A549 (cell line): ENCODE data around the gene ZSWIM7. TPM values are rescaled to one million over a fixed set of nuclear protein-coding genes. Genes with fewer than 3 reads are reported as not detected.

ENCODE experiments used
- ATAC-seq, 2 experiments: fragments of 200-7000 bp in 1 of 2; fragments of >200 bp in 1 of 2; cut with Nextera tagmentation in 1 of 2; cut with Tn5 transposase in 1 of 2; 3 replicates each; pipeline versions ENCODE4 v1.8.0 to v1.9.1; 2018 to 2020; ENCODE audit warnings: mild to moderate bottlenecking in 1 of 2, moderate library complexity in 1 of 2
- CTCF ChIA-PET: fragments of 300-600 bp; sonication (Branson Sonifier 250); formaldehyde crosslinking; extraction: SDS; loops from one replicate; lab custom pipeline; 2021; ENCODE audit warnings: antibody characterized with exemption, inconsistent platforms; lab: Yijun Ruan, JAX
- POLR2A ChIA-PET: fragments of 350-600 bp; formaldehyde crosslinking; extraction: SDS; loops from one replicate; lab custom pipeline; 2021; ENCODE audit warnings: antibody characterized with exemption, inconsistent platforms; lab: Yijun Ruan, JAX
- DNase-seq, 2 experiments: peaks; one replicate each; pipeline versions ENCODE4 v3.0.0 to v3.0.0-alpha.2; 2011 to 2016; ENCODE audit warnings: low read depth in 1 of 2, low spot score in 1 of 2
- FAIRE-seq: peaks from 2 replicates; lab custom pipeline; 2011; peaks lifted over from hg19 to GRCh38; lab: Jason Lieb, UNC
- H3K27ac ChIP-seq, 2 experiments: fragments of >200 bp; sonication (Bioruptor Twin); formaldehyde crosslinking; 3 replicates each; pipeline ENCODE4 v1.5.1; 2016 to 2017
- H3K4me1 ChIP-seq: fragments of >200 bp; sonication (Bioruptor Twin); formaldehyde crosslinking; 3 replicates; pipeline ENCODE4 v1.6.1; 2016
- H3K4me2 ChIP-seq: fragments of >200 bp; sonication (Bioruptor Twin); formaldehyde crosslinking; 3 replicates; pipeline ENCODE4 v1.6.1; 2016
- H3K4me3 ChIP-seq: fragments of >200 bp; sonication (Bioruptor Twin); formaldehyde crosslinking; 3 replicates; pipeline ENCODE4 v1.5.1; 2016
- H3K9me3 ChIP-seq: fragments of >200 bp; sonication (Bioruptor Twin); formaldehyde crosslinking; 3 replicates; pipeline ENCODE4 v1.6.1; 2016
- CEBPB ChIP-seq, 2 experiments: fragments of >200 bp in 1 of 2; sonication (Bioruptor Twin) in 1 of 2; formaldehyde crosslinking in 1 of 2; IDR thresholded peaks; 2 replicates each; pipeline ENCODE4 v1.6.1; 2012 to 2016
- EHMT2 ChIP-seq: fragments of 200-600 bp; sonication (generic); IDR thresholded peaks from 2 replicates; pipeline ENCODE4 v1.6.1; 2016; ENCODE audit warnings: antibody characterized with exemption, low read depth, mild to moderate bottlenecking, moderate library complexity
- GATA3 ChIP-seq: IDR thresholded peaks from 2 replicates; pipeline ENCODE4 v1.6.1; 2012; ENCODE audit warnings: borderline replicate concordance
- HOXA7 ChIP-seq: fragments of 250-450 bp; sonication (Bioruptor Pico); IDR thresholded peaks from 2 replicates; pipeline ENCODE4 v1.5.0; 2020; ENCODE audit warnings: mild to moderate bottlenecking, moderate library complexity
- MAFK ChIP-seq: fragments of 450-650 bp; IDR thresholded peaks from 2 replicates; pipeline ENCODE4 v1.6.1; 2014; ENCODE audit not compliant: partially characterized antibody
- MAZ ChIP-seq: fragments of 150-350 bp; IDR thresholded peaks from 2 replicates; pipeline ENCODE4 v1.6.1; 2014; ENCODE audit warnings: antibody characterized with exemption, low read depth, low read length, borderline replicate concordance
- NPAS2 ChIP-seq: fragments of 250-450 bp; sonication (Bioruptor Pico); IDR thresholded peaks from 2 replicates; pipeline ENCODE4 v1.8.0; 2022; ENCODE audit warnings: mild to moderate bottlenecking, moderate library complexity, borderline replicate concordance
- POLR2AphosphoS2 ChIP-seq: conservative IDR thresholded peaks from 2 replicates; pipeline ENCODE4 v1.6.1; 2012; ENCODE audit warnings: low read length, improper control_type of control experiment, inconsistent platforms
- RAD21 ChIP-seq, 2 experiments: fragments of >200 bp in 1 of 2; sonication (Bioruptor Twin) in 1 of 2; formaldehyde crosslinking in 1 of 2; IDR thresholded peaks in 1 of 2; conservative IDR thresholded peaks in 1 of 2; 2 replicates in 1 of 2; 3 replicates in 1 of 2; pipeline ENCODE4 v1.6.1; 2012 to 2018; ENCODE audit warnings: inconsistent platforms in 1 of 2
- RCOR1 ChIP-seq: fragments of 150-350 bp; IDR thresholded peaks from 2 replicates; pipeline ENCODE4 v1.6.1; 2014; ENCODE audit warnings: antibody characterized with exemption, low read length, low read depth
- RNF2 ChIP-seq: fragments of 200-600 bp; sonication (generic); IDR thresholded peaks from 2 replicates; pipeline ENCODE4 v1.6.1; 2016; ENCODE audit warnings: low read depth, mild to moderate bottlenecking, antibody characterized with exemption, moderate library complexity, borderline replicate concordance
- ZC3H11A ChIP-seq: fragments of 450-650 bp; IDR thresholded peaks from 2 replicates; pipeline ENCODE4 v1.6.1; 2014; ENCODE audit warnings: antibody characterized with exemption, mild to moderate bottlenecking
- ZFP36 ChIP-seq: fragments of 450-650 bp; IDR thresholded peaks from 2 replicates; pipeline ENCODE4 v1.6.1; 2014; ENCODE audit warnings: borderline replicate concordance; ENCODE audit not compliant: partially characterized antibody
- ZSCAN20 ChIP-seq: fragments of 250-450 bp; sonication (Bioruptor Pico); IDR thresholded peaks from 2 replicates; pipeline ENCODE4 v1.8.0; 2022; ENCODE audit warnings: mild to moderate bottlenecking, moderate library complexity
- WGBS: methylation state at CpG from one replicate; pipeline ENCODE4 v1.1.6; 2017; ENCODE audit errors: missing lambda C conversion rate; 5-methylcytosine and 5-hydroxymethylcytosine counted together
- polyA plus RNA-seq, 4 experiments: library from polyadenylated mRNA; depleted of rRNA in 3 of 4; stranded (reverse); fragments of >200 nt; fragmentation: RNase III in 1 of 4; extraction: RNeasy Plus Mini Kit Qiagen cat#74134 plus additional on column Dnase treatment in 1 of 4; gene quantifications; 2 replicates in 3 of 4; 3 replicates in 1 of 4; pipeline ENCODE4 v1.2.3, GENCODE V29; 2011 to 2017

ZSWIM7 gene
- polyA plus RNA-seq, 2 of the 4 experiments (the other 2 are of a cell fraction): 60.0 to 65.5 TPM

DNA sequence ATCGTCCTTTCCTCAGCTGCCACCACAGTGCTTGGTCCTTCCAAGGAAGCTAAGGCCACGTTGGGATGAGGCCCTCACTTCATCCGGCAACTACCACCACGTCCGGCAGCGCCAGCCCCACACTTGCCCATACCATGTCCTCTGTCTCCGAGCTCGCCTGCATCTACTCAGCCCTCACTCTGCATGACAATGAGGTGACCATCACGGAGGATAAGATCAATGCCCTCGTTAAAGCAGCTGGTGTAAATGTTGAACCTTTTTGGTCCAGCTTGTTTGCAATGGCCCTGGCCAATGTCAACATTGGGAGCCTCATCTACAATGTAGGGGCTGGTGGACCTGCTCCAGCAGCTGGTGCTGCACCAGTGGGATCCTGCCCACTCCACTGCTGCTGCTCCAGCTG is 45.0 kb upstream of the ZSWIM7 start:
- DNase-seq: no peak

DNA sequence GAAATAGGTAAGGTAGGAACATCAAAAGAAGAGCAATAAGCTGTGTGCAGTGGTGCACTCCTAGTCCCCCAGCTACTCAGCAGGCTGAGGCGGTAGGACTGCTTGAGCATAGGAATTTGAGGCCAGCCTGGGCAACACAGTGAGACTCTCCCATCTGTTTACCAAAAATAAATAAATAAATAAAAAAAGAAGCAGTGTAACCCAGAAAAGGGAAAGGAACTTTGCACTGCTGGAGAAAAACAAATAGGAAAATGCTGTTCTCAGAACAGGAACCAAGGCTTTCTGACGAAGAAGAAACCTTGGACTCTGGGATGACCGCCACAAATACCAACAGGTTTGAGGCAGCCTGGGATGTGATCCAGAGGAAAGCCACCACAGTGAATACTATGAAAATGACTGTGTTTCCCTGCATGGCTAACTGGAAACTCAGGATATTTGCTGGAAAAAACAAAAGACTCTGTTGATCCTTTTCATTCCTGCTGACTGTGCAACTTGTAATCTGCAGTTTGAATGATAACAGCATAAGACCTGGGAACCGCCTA is 41.3 kb upstream of the ZSWIM7 start:
- ChIA-PET CTCF (no interaction called here), POLR2A (no interaction called here)
- no peak overlapping the region for H3K27ac ChIP-seq
- TF ChIP-seq MAFK (peak; percentile 95), NPAS2 (CRISPR knock-in tag) (no peak)
- no peak overlapping the region for H3K4me2 ChIP-seq
- no peak for ATAC-seq
- FAIRE-seq: no peak
- no peaks in the 10 kb centered on the region for H3K9me3 ChIP-seq
- H3K4me3 ChIP-seq: no peak overlapping the region
- WGBS: 92% methylated on average over 4 of the region's 4 CpGs
- H3K4me1 ChIP-seq: peaks cover 5% of the 10 kb centered on the region; the same call in 1 of the 3 replicates
- no peak for DNase-seq

More for the DNA sequence above, 45.0 kb upstream of the ZSWIM7 start:
- CTCF ChIA-PET: interaction anchor here (0.9 to 3.3 kb wide), 3 partner anchors 15 to 28 kb away, joined by 3 to 16 read pairs (median 3); no protein-coding TSS in a partner anchor
- Histone ChIP-seq H3K27ac (no peak overlapping the region), H3K4me2 (no peak overlapping the region), H3K4me3 (no peak overlapping the region), H3K9me3 (no peaks in the 10 kb centered on the region), H3K4me1 (no peaks in the 10 kb centered on the region)
- POLR2A ChIA-PET: no interaction called here
- ATAC-seq (peak in 1 of 2 experiments; percentile 16; a peak in 2 of 6 replicates), FAIRE-seq (no peak)
- WGBS: 92% methylated on average over 10 of the region's 10 CpGs
- peak; percentile 62; the same call in 1 of the 2 replicates for TF ChIP-seq POLR2AphosphoS2
- TF ChIP-seq GATA3: no peak
- TF ChIP-seq ZSCAN20: no peak

DNA sequence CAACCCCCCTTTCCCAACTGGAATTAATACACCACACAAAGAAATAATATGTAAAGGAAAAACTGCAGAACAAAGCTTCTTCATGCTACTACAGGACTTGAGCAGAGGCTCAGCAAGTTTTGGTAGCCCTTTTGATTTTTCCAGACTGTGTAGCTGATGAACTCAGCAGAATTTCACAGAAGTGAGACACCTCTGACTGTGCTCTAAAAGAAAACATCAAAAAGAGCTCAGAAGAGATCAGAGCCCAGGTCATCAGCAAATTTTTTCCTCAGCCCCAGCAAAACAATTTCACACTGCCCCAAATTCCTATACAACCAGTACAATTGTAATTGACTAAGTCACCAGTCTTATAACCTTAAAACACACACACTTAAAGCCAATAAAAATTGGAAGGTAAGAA is 38.1 kb upstream of the ZSWIM7 start:
- CTCF ChIA-PET: interaction anchor here (0.6 kb wide), 1 partner anchor 99 kb away, joined by 3 read pairs; no protein-coding TSS in a partner anchor
- H3K27ac ChIP-seq: peak overlapping the region in 1 of 2 experiments; percentile 41; a peak in 3 of 6 replicates
- TF ChIP-seq RNF2 (no peak), GATA3 (no peak), HOXA7 (0 out of 2 replicates have a peak, but pooled peaks have one; percentile 45), EHMT2 (no peak)
- ATAC-seq (peak in 1 of 2 experiments; percentile 29; a peak in 1 of 6 replicates), DNase-seq (no peak), FAIRE-seq (no peak)
- no peak overlapping the region for H3K4me3 ChIP-seq
- no peaks in the 10 kb centered on the region for H3K9me3 ChIP-seq
- POLR2A ChIA-PET: no interaction called here
- no peak overlapping the region for H3K4me2 ChIP-seq
- H3K4me1 ChIP-seq: peaks cover 5% of the 10 kb centered on the region; the same call in 1 of the 3 replicates

DNA sequence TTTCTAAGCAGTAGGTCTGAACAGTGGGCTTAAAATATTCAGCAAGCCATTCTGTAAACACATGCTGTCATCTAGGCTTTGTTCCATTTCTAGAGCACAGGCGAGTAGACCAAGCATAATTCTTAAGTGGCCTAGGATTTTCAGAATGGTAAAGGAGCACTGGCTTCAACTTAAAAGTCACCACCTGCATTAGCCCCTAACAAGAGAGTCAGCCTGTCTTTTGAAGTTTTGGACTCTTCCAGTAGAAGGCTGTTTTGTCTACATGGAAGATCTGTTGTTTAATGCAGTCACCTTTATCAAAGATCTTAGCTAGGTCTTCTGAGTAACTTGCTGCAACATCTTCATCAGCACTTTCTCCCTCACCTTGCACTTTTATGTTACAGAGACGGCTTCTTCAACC is 36.8 kb upstream of the ZSWIM7 start:
- no peak for ATAC-seq
- Histone ChIP-seq H3K4me2 (no peak overlapping the region), H3K4me1 (peaks cover 5% of the 10 kb centered on the region; the same call in 1 of the 3 replicates), H3K9me3 (no peaks in the 10 kb centered on the region), H3K4me3 (no peak overlapping the region), H3K27ac (no peak overlapping the region)
- TF ChIP-seq ZSCAN20 (no peak), RAD21 (conservative IDR thresholded peaks at IDR 0.05 in 1 of 2, IDR thresholded peaks at IDR 0.05 in 1 of 2) (no peak)
- no peak for DNase-seq
- WGBS: 72% methylated on average over 2 of the region's 2 CpGs
- POLR2A ChIA-PET: no interaction called here
- no peak for FAIRE-seq
- CTCF ChIA-PET: no interaction called here

DNA sequence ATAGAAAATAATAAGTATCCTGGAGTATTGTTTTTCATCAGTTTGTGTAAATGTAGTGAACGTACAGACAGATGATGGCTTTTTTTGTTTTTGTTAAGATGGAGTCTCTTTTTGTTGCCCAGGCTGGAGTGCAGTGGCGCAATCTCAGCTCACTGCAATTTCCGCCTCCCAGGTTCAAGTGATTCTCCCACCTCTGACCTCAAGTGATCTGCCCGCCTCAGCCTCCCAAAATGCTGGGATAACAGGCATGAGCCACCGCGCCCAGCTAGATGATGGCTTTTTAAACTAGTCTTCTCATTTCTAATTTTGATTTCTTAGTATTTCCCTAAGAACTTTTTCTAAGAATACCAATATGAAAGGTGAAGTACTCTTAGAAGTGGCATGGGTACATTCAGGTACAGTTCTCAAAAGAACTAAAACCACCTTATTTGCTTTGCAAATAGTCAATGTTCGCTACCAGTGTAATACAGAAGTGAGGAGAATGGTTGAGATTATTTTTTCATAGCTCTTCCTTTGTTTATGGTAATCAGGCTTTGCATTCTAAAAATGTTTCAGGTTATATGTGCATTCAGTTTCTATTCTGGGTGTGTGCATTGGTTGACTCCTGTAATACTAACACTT is 34.3 kb upstream of the ZSWIM7 start:
- H3K27ac ChIP-seq: no peak overlapping the region
- H3K4me3 ChIP-seq: no peak overlapping the region
- no peak for ATAC-seq
- FAIRE-seq: no peak
- 94% methylated on average over 7 of the region's 7 CpGs for whole genome bisulfite sequencing
- peaks cover 15% of the 10 kb centered on the region for H3K4me1 ChIP-seq
- TF ChIP-seq RCOR1 (no peak), CEBPB (IDR thresholded peaks at IDR 0.05) (peak in 1 of 2 experiments; percentile 37; a peak in 2 of 4 replicates), MAZ (no peak), ZFP36 (no peak), ZC3H11A (no peak)
- H3K9me3 ChIP-seq: no peaks in the 10 kb centered on the region
- no peak overlapping the region for H3K4me2 ChIP-seq
- POLR2A ChIA-PET: interaction anchor here (1.1 kb wide), 1 partner anchor 34 kb away, joined by 3 read pairs; the partner anchor contains the start of genes TTC19 and ZSWIM7
- no peak for DNase-seq
- CTCF ChIA-PET: interaction anchor here (0.6 to 1.8 kb wide), 5 partner anchors 10 to 394 kb away, joined by 3 to 4 read pairs (median 3); no protein-coding TSS in a partner anchor
